ENCODE data around the gene E2F1. TPM values are rescaled to one million over a fixed set of nuclear protein-coding genes. Genes with fewer than 3 reads are reported as not detected.
"Not testable (repeated sequence)": the region's sequence is repeated elsewhere in the genome, so short reads cannot be mapped to it uniquely, and the experiment has no call there.

E2F1 gene
- total and polyA plus RNA-seq, 4 donors: 0.10 to 11.0 (median 0.88) TPM

- TF ChIP-seq CTCF (IDR thresholded peaks at IDR 0.05; ENCODE audit: low read depth, low read length, missing input control): no peak
These were observed 16.7 kb upstream of the E2F1 start (continued) for GRCh38 chr20:33702861-33703260.

- peaks cover 0 to 10% (median 5%) of the 10 kb centered on the region in 4 donors for H3K4me1 ChIP-seq (ENCODE audit: control insufficient read depth in 4 of 4, insufficient read depth in 4 of 4, low read length in 3 of 4)
- H3K9me3 ChIP-seq (ENCODE audit: control insufficient read depth in 4 of 4, low read length in 3 of 4): no peaks in the 10 kb centered on the region
- H3K36me3 ChIP-seq (ENCODE audit: control insufficient read depth in 4 of 4, insufficient read depth in 3 of 4, low read depth in 1 of 4, low read length in 3 of 4): peaks cover 0 to 9% (median 2%) of the 10 kb centered on the region in 4 donors
- H3K27me3 ChIP-seq (ENCODE audit: control insufficient read depth in 4 of 4, insufficient read depth in 4 of 4, low read length in 3 of 4): no peaks in the 10 kb centered on the region
- no peak overlapping the region for H3K4me3 ChIP-seq (ENCODE audit: low read depth in 1 of 3, low read length in 3 of 3)
- WGBS: 79% methylated on average over 27 of the region's 27 CpGs
- no peak for DNase-seq (ENCODE audit: low spot score)
- no peak overlapping the region for H3K9ac ChIP-seq (ENCODE audit: low read depth in 1 of 2, low read length in 2 of 2)
- H3K27ac ChIP-seq (ENCODE audit: low read depth in 1 of 2, low read length in 2 of 2): no peak overlapping the region
- peak; percentile 24 to 46 for TF ChIP-seq RXRA (IDR thresholded peaks at IDR 0.05)
- no peak for TF ChIP-seq ZBTB33 (IDR thresholded peaks at IDR 0.05)
- TF ChIP-seq SP1 (IDR thresholded peaks at IDR 0.05): peak; percentile 31
- TF ChIP-seq HNF4A (conservative IDR thresholded peaks at IDR 0.05): peak; percentile 18 to 50
- TF ChIP-seq FOXA2 (IDR thresholded peaks at IDR 0.05): no peak
These were observed 15.7 kb upstream of the E2F1 start for GRCh38 chr20:33701629-33702450.

GRCh38 chr20:33700696-33701441 lies 14.7 kb upstream of the E2F1 start:
- WGBS: 97% methylated on average over 45 of the region's 45 CpGs
- not testable (repeated sequence) for H3K9ac ChIP-seq (ENCODE audit: low read depth in 1 of 2, low read length in 2 of 2); DNase-seq (ENCODE audit: low spot score)

GRCh38 chr20:33698966-33699365 lies 12.8 kb upstream of the E2F1 start:
- not testable (repeated sequence) for H3K4me3 ChIP-seq (ENCODE audit: low read depth in 1 of 3, low read length in 3 of 3); H3K9me3 ChIP-seq (ENCODE audit: control insufficient read depth in 4 of 4, low read length in 3 of 4); H3K27me3 ChIP-seq (ENCODE audit: control insufficient read depth in 4 of 4, insufficient read depth in 4 of 4, low read length in 3 of 4); H3K27ac ChIP-seq (ENCODE audit: low read depth in 1 of 2, low read length in 2 of 2); DNase-seq (ENCODE audit: low spot score); H3K36me3 ChIP-seq (ENCODE audit: control insufficient read depth in 4 of 4, insufficient read depth in 3 of 4, low read depth in 1 of 4, low read length in 3 of 4); H3K9ac ChIP-seq (ENCODE audit: low read depth in 1 of 2, low read length in 2 of 2)
- H3K4me1 ChIP-seq (ENCODE audit: control insufficient read depth in 4 of 4, insufficient read depth in 4 of 4, low read length in 3 of 4): peaks cover 0 to 10% (median 5%) of the 10 kb centered on the region in 4 donors
- 95% methylated on average over 19 of the region's 27 CpGs for WGBS

More at GRCh38 chr20:33700696-33701441, 14.7 kb upstream of the E2F1 start:
- not testable (repeated sequence) for H3K36me3 ChIP-seq (ENCODE audit: control insufficient read depth in 4 of 4, insufficient read depth in 3 of 4, low read depth in 1 of 4, low read length in 3 of 4); H3K9me3 ChIP-seq (ENCODE audit: control insufficient read depth in 4 of 4, low read length in 3 of 4); H3K4me3 ChIP-seq (ENCODE audit: low read depth in 1 of 3, low read length in 3 of 3); H3K27ac ChIP-seq (ENCODE audit: low read depth in 1 of 2, low read length in 2 of 2); H3K27me3 ChIP-seq (ENCODE audit: control insufficient read depth in 4 of 4, insufficient read depth in 4 of 4, low read length in 3 of 4)
- H3K4me1 ChIP-seq (ENCODE audit: control insufficient read depth in 4 of 4, insufficient read depth in 4 of 4, low read length in 3 of 4): peaks cover 0 to 10% (median 5%) of the 10 kb centered on the region in 4 donors
